ENCODE results near the gene ABCF3. TPM values are rescaled to one million over a fixed set of nuclear protein-coding genes. Genes with fewer than 3 reads are reported as not detected.

ABCF3 gene
- total RNA-seq, 1 donor from 2014 or later: 45.3 TPM

GRCh38 chr3:184185461-184186183 is 377 bp upstream of the ABCF3 start:
- peak; percentile 100 for DNase-seq (ENCODE audit: low spot score)

DNA sequence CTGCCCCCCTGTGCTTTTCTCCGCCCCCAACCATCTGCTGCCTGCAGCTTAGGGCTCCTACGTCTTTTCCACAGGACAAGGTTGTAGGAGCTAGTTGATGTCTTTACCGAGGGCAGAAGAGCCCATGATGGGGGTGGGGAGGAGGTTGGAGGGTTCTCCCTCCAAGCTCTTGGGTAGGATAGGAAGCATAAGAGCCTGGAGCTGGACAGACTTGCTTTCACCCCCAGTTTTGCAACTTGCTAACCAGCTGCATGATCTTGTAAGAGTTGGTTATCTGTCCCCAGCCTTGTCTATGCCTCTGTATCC is 856 bp downstream of the ABCF3 start:
- no peak for DNase-seq (ENCODE audit: low spot score)

DNA sequence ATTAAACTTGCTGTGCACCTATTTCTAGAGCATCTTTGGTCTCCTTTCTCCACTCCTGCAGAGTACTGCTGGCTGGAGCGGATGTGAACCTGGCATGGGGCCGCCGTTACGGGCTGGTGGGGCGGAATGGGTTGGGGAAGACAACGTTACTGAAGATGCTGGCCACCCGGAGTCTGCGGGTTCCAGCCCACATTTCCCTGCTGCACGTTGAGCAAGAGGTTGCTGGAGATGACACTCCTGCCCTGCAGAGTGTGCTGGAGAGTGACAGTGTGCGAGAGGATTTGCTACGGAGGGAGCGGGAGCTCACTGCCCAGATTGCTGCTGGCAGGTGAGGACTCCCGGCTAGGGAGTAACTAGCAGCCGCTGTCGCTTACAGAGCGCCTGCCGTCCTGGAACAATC is 2.1 kb downstream of the ABCF3 start:
- DNase-seq (ENCODE audit: low spot score): no peak

GRCh38 chr3:184189421-184189820 is 3.4 kb downstream of the ABCF3 start:
- no peak for DNase-seq (ENCODE audit: low spot score)

DNA sequence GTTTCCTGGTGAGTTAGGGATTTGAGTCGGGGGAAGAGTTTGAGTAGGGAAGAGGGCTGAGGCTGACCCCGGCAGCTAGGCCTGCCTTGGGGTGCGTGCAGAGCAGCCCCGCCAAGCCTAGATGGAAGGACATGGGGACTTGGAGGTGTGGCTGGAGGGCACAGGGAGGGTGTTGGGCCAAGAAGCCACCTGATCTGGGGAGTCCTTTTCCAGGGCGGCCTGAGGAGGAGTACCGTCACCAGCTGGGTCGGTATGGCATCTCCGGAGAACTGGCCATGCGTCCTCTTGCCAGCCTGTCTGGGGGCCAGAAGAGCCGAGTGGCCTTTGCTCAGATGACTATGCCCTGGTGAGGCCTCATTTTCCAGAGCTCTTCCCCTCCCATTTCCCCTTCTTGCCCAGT is 6.9 kb downstream of the ABCF3 start:
- no peak for DNase-seq (ENCODE audit: low spot score)

- DNase-seq (ENCODE audit: low spot score): no peak
These were observed 8.1 kb downstream of the ABCF3 start for GRCh38 chr3:184193991-184194539.

DNA sequence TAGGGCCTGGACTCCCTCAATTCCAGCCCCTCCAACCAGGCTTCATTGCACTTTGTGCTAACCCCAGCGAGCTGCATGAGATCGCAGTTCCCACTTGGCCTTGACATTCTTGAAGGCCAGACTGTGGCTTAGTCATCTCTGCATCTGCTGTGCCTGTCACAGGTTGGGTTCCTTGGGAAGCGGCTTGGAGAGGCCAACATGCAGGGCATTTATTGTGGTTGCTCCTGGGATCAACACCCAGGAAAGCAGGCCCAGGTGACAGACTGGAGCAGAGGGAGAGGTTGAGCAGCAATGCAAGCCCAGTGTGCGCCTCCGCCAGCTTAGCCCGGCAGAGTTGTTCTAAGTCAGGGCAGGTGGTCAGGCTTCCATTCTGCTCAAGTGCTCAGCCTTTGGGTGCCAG is 10.5 kb downstream of the ABCF3 start:
- no peak for DNase-seq (ENCODE audit: low spot score)

GRCh38 chr3:184198509-184198908 is 12.5 kb downstream of the ABCF3 start:
- no peak for DNase-seq (ENCODE audit: low spot score)

DNA sequence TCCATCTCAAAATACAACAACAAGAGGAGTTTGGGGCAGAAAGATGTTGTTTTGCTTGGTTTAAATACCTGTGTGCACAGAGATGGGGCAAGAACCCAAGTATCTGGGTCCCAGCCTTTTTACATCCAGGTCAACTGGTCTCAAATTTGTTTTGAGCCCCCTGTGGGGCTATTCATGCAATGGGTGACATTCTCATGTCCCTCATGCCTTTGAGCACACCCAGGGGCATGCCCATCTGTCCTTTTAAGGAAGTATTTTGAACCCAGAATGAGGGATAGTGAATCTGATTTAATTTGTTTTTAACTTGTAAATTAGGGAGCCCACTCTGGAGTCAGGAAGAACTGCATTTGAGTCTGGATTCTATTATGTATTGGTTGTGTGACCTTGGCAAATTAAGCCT is 14.8 kb downstream of the ABCF3 start:
- no peak for DNase-seq (ENCODE audit: low spot score)

GRCh38 chr3:184203526-184203925 is 17.5 kb downstream of the ABCF3 start:
- no peak for DNase-seq (ENCODE audit: low spot score)

- DNase-seq (ENCODE audit: low spot score): no peak
These were observed 23.3 kb downstream of the ABCF3 start for GRCh38 chr3:184209146-184209923.

- DNase-seq (ENCODE audit: low spot score): no peak
These were observed 25.3 kb downstream of the ABCF3 start for GRCh38 chr3:184211297-184211696.

GRCh38 chr3:184211718-184212117 is 25.7 kb downstream of the ABCF3 start:
- no peak for DNase-seq (ENCODE audit: low spot score)

DNA sequence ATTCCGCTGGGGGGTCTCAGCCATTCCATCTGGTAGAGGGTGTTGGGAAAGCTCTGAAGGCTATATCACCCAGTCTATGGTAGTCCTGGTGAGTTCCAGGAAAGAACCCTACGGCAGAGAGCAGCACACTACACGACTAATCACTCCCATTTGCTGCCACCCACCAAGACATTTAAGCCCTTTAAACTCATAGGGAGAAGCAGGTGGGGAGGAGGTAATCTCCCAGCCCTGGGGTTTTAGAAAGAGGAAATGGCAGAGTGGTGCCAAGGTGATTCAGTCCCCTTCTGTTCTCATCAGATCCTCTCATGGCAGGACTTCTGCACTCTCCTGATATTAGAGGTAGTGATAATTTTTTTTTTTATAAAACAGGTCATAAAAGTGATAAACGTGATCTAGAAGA is 32.8 kb downstream of the ABCF3 start:
- DNase-seq (ENCODE audit: low spot score): no peak

- DNase-seq (ENCODE audit: low spot score): no peak
These were observed 36.5 kb downstream of the ABCF3 start for GRCh38 chr3:184222521-184222920.

- no peak for DNase-seq (ENCODE audit: low spot score)
These were observed 37.9 kb downstream of the ABCF3 start for GRCh38 chr3:184223946-184224345.

DNA sequence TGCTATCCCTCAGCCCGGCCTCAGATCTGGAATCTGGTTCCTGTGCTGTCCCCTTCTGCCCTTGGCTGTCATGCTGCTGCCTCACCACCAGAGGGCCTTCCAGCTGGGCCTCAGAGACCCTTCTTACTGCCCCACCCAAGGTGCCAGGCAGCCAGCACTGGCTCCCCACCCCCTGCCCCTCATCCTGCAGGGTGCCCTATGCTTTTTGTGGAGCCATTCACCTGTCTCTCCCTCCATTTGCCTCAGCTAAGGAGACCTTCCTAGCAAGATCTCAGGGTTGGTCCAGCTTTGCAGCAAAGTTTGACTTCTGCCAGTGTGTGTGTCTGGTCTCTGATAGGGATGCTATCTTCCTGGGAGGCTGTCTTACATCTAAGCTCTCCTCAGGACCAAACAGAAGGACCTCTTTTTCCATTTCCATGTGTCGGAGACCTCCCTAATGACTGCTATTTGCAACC is 41.5 kb downstream of the ABCF3 start:
- DNase-seq (ENCODE audit: low spot score): no peak

- no peak for DNase-seq (ENCODE audit: low spot score)
These were observed 42.6 kb downstream of the ABCF3 start for GRCh38 chr3:184228376-184229137.

DNA sequence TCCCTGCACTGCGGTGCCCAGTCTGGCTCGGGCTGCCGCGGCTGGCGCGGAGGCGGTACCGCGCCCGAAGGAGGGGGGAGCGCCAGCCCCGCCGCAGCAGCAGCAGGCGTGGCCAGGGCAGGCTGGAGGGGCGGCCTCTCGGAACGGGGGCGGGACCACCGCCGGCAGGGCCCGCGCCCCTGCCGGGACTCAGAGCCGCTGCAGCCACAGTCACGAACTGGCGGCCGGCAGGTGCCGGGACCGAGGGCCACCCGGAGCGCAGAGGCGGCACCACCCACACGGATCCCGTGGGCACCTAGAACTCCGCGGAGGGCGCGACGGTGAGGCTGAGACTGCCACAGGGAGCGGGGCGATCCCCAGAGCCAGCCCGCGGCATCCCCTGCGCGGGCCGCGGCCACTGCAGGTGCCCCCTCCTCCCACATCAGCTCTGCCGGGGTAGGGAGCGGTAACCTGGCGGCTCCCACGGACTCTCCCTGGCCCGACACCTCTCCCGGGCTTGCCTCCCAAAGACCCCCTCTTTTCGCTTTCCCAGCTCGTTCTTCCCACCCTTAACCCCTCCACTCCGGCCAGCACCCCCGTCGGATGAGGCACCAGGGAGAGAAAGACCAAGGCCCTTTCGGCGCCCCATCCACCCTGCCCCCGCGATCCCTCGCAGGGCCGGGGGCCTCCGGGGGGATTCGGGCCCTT is 43.5 kb downstream of the ABCF3 start, which contains the start of gene VWA5B2:
TSS of gene VWA5B2 (plus strand) at position 192 of the 687 bp plus-strand sequence. CDS start 944 bp downstream, outside the sequence.
- DNase-seq (ENCODE audit: low spot score): peak; percentile 46

- DNase-seq (ENCODE audit: low spot score): no peak
These were observed 44.1 kb downstream of the ABCF3 start for GRCh38 chr3:184230081-184230602.

Measured in umbilical cord (tissue), 2 donors.